T-helper 1 cell (primary cell): Measurements from ENCODE around the gene RNF224.

ENCODE experiments used
- DNase-seq, 5 donors: peaks; one replicate each; pipeline ENCODE4 v3.0.0-alpha.2; 2012 to 2020

RNF224 gene

GRCh38 chr9:137215196-137215986 is 11.9 kb upstream of the RNF224 start:
- DNase-seq, result no peak

DNA sequence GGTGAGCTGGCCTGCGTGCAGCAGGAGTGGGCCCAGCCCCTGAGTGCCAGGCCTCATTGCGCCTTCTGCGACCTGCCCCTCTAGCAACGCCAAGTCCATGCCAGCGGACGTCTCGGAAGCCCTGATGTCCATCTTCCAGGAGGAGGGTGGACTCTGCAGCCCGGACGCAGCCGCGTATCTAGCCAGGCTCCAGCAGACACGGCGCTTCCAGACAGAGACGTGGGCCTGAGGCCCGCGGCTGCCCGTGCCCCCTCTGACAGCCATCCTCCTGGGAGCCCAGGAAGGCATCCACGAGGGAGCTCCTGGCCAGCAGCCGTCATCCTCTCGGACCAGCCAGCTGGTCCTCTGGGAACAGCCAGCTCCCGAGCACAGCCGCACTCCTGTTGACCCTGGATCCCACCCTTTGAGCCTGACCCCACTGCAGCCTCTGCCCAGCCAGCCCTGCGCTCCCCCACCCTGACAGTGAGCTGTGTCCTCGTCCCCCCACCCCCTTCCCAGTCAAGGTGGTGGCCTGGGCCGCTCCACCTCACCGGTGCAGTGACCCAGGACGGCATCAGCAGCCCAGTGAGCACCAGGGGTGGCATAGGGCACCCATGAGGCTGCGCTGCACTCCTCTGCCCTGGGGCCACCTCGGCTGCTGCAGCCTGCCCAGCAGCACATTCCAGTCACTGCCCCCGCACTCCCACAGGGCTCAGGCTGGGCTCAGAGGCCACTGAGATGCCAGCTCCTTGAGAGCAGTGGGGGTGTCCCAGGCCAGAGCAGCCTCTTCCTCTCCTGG is 10.9 kb upstream of the RNF224 start:
- DNase-seq, result no peak

GRCh38 chr9:137217276-137218211 is 9.8 kb upstream of the RNF224 start:
- DNase-seq, result no peak

DNA sequence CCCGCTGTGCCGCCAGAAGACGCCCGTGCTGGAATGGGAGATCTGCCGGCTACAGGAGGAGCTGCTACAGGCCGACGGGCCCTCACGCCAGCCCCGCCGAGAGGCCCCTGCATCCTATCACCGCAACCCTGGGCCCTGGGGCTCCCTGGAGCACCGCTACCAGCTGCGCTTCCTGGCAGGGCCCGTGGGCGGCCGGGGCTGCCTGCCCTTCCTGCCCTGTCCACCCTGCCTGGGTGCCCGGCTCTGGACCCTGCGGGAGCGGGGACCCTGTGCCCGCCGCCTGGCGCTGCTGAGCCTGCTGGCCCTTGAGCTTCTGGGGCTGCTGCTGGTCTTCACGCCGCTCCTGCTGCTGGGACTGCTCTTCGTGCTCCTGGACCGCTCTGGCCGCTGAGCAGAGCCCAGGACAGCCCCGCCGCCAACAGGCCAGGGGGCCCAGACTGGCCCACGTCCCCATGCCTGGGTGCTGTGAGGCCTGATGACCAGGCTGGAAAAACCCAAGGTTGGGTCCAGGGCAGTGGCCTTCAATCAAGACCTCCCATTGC is 9.0 kb upstream of the RNF224 start:
- no peak for DNase-seq

DNA sequence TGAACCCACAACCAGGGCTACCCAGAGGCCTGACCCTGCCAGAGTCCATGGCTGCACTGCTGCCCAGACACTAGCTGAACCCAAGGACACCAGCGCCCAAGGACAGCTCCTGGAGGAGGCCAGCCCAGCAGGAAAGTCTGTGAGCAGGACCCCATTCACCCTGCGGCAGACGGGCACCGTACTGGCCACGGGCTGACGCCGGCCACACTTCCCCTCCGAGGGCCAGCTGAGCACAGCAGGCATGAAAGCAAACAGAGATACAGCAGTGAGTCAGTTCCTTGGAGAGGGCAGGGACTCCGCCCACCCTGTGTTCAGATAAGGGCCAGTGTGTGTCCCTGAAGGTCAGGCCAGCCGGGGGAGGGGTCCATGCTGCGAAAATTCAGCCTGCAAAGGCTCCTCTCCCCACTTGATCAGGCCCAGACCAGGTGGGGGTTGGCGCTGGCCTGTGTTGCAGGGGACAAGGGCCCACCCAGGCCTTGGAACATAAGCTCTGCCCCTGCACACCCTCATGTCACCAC is 8.5 kb upstream of the RNF224 start:
- no peak for DNase-seq

DNA sequence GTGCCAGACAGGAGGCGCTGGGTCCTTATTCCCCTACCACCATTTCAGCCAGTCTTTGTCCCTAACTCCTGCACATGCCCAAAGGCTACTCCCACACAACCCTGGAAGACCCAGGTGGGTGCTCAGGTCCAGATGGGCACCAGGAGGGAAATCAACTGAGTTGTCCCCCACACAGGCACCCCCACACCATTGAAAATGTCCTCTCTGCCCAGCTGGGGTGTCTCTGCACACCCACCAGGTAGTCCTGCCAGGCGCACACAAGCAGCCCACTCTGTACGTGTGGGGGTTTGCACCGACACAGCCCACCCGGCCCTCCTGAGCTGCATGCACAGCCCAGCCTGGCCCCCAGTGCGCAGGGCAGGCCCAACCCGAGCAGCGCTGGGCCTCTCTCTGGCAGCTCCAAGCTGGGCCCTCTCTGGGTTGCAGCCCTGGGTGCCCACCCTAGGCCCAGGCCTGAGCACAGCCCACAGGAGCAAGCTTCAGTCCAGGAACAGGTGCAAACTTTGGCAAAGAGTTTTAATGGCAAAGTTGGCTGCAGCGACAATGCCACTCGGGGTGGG is 7.5 kb upstream of the RNF224 start:
- DNase-seq, result no peak

DNA sequence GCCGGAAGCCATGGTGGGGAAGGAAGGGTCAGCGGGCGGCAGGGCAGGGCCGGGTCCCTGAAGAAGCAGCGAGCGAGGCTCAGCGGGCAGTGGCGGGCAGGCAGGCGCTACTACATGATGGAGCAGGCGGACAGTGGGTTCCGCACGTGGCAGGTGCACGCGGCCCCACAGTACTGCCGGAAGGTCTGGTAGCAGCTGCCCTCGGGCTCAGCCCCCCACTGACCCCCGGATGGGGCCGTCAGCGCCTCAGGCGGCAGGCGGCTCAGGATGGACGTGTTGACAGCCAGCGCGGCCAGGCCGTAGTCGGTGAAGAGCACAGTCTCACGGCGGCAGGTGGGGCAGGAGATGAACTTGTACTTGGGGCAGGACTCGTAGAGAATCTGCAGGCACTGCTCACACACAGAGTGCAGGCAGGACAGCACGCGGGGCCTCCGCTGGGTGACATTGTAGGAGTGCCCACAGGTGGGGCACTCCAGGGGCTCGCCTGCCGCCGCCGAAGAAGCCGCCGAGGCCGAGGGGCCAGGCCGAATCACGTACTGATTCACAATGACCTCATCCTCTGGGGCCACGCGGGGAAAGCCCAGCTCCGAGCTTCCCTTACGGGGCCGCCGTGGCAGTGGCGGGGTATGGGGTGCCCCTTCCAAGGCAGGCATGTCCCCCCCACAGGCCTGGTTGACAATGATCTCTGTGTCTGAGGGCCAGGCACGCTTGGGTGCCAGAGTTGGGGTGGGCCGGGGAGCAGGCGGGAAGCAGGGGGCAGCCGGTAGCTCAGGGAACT is 6.8 kb upstream of the RNF224 start:
- DNase-seq, result no peak

DNA sequence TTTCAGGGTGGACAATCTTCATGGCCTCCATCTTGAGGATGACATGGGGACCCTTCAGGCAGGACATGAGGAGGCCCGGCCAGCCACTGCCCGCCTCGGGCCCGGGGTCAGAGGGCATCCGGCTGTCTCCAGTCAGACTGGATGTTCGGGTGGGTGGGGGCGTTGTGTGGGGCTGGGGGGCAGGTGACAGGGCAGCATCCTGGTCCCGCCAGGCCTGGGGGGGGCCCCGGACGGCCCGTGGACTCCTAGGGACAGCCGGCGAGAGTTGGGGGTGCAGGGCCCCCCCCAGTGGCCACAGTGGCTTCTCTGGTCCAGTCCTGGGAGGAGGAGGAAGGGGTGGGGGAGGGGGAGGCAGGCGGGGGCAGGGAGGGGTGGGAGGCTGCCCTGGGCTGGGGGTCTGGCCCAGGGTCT is 6.2 kb upstream of the RNF224 start:
- no peak for DNase-seq

DNA sequence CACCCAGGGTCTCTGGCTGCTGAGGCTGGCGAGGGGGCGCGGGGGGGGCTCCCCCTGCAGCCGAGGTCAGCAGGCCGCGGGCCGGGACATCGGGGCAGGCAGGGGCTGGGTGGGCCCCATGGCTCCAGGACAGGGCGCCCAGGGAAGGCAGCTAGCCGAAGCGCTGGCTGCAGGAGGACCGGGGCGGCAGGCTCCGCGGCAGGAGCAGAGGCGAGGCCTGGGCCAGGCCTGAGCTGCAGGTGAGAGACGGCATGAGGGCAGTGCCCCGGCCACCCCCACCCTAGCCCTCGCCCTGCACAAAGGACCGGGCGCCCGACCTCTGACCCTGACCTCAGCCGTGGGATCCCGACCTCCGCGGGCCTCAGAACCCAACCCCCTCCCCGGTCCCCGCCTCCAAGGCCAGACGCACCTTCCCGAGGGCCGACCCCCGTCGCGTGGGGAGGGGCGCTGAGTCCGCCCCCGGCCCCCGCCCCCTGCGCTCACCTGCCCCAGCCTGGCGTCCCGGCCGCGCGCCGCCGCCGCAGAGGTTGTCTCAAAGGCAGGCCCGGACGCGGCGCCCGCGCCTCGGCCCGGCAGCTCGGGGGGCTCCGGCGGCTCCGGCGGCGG is 5.7 kb upstream of the RNF224 start:
- no peak for DNase-seq

DNA sequence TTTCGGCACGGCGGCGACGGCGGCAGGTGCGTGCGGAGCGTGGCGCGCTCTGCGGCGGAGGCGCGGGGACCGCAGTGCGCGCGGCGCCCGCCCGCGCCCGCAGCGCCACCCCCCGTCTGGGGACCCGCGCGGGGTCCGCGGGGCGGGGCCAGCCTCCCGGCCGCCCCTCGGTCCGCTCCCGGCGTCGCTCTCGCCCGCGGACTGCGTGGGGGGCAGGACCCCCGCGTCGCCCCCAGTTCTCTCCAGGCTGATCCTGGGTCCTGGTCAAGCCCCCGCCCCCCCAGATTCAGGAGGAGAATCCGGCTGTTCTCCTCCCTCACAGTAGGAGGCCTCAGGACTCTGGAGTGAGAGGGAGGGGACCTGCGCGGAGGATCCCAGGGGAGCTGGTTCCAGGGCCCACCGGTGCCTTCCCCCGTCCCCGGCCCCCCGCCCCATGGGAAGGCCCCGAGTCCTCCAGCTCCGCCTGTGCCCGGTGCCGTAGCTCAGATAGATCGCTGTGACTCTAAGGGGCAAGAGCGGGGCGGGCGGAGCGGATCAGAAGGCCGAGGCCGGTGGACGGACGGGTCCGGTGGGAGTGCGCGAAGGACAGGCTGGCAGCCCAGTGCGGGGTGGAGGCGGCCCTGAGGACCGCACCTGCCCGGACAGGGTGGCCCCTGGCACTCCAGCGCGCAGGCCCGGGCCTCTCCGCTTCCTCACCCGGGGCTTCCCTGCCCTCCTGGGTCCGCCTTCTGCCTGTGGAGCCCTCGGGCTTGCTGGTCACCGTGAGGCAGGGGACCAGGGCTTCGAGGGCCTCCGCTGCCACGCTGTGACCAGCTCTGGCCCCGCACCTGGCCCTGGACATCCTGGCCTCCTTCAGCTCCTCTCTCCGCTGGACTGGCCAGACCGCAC is 4.9 kb upstream of the RNF224 start, which contains the start of gene RNF208:
Gene RNF208 (minus strand): TSS at position 51 of the 888 bp plus-strand sequence. CDS start 1,028 bp downstream, outside the sequence.
- DNase-seq, result no peak

DNA sequence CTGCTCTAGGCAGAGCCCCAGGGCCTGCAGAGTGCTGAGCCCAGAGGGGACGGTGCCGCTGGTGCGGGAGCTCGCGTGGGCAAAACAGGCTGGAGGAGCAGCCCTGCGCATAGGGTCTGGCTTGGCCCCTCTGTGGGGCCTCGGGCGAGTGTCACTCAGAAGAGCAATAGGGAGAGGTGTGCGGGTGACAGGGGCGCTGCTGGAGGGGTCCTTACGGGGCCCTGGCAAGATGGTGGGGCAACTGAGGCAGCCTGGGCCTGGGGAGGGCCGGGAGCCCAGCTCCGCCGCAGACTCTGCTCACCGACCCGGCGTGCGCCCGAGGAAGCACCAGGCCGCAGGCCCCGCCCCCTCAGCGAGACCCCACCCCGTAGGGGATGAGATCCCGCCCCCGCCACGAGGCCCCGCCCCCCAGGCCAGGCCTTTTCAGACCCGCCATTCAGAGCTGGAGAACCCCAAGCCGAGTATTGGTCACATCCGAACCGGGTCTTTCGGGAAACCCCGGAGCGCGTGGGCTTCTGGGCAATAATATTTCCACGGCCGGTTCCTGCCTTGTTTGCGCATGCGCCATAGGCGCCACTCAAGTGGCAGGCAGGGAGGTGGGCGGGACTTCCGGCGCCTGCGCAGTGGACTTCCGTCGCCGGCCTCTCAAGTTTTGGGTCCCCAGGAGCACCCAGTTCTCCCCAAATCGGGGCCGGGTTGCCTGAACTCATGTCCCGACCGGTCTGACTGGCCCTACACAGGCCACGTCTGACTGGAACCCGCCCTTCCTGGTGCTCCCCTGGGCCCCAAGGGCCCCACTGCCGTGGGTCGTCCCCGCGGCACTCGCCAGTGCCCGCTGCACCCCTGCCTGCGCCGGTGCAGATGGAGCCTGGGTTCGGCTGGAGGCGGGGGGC is 4.0 kb upstream of the RNF224 start:
- DNase-seq, result peak; percentile 95 to 99 (median 97)

- DNase-seq, result no peak
These were observed 2.2 kb upstream of the RNF224 start, which contains the start of gene CYSRT1 for GRCh38 chr9:137224830-137225694. CYSRT1 (plus strand) TSS chr9:137225174; CDS start chr9:137225622, 448 bp downstream.

GRCh38 chr9:137225699-137226331 is 1.5 kb upstream of the RNF224 start:
- no peak for DNase-seq

- no peak for DNase-seq
These were observed 806 bp upstream of the RNF224 start for GRCh38 chr9:137226338-137227053.

DNA sequence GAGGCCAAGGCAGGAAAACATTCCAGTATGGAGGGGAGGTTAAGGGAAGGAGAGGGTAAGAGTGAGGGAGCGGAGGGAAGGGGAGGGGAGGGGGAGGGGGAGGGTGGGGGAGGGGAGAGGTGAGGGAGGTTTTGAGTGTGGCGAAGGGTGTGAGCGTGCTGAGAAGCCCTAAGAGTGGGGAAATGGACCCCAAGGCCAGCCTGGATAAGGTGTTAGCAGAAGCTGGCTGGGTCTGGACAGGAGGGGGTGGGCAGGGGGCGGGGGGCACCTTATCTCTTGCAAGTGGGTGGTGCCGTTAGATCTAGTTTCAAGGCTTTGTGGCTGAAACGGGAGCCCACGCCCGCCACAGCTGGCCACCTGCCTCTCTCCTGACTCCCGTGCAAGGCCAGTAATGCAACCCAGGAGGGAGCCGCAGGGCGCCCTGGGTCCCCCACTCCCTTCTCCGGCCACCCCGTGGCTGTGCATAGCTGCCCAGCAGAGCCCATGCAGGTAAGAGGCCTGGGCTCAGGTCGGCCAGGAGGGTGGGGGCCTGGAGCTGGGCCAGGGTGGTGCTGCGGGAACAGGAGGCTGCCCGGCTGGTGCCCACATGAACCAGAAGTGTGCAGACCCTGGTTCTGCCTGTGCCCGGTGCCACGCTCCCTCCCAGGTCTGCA is 677 bp downstream of the RNF224 start:
- no peak for DNase-seq
